Gastrocnemius medialis (tissue), 4 donors: Measurements from ENCODE around the gene CUX1.

ENCODE experiments used
- CTCF ChIP-seq, 5 experiments: fragments of 450-650 bp in 3 of 5; fragments of 200-600 bp in 2 of 5; sonication (generic) in 2 of 5; IDR thresholded peaks in 4 of 5; conservative IDR thresholded peaks in 1 of 5; 1 replicate in 4 of 5; 2 replicates in 1 of 5; pipeline ENCODE4 v1.5.1; 2016 to 2019; ENCODE audit warnings: antibody characterized with exemption in 5 of 5, mild to moderate bottlenecking in 3 of 5, moderate library complexity in 3 of 5
- POLR2A ChIP-seq, 2 donors: fragments of 450-650 bp; IDR thresholded peaks; one replicate each; pipeline ENCODE4 v1.6.1; 2017; ENCODE audit warnings: antibody characterized with exemption in 2 of 2, mild to moderate bottlenecking in 2 of 2, moderate library complexity in 2 of 2

DNA sequence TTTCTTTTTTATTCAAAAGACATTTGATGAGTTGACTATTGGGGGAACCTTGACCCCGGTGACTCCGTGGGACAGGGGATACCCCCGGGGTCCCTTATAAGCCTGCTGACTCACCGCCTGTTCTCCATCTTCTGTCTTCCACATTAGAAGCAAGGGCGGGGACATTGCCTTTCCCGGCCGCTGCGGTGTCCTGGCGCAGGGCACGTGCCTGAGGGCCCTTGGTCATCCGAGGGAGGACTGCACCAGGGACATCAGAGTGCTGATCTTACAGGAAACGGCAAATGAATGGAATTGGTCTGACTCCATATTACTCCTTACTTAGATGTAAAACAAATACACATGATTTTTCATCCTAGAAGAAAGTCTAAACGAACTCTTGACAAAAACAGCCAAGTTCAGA lies 170.1 kb downstream of the CUX1 start:
- TF ChIP-seq CTCF (IDR thresholded peaks at IDR 0.05 in 4 of 5, conservative IDR thresholded peaks at IDR 0.05 in 1 of 5), result no peak
- TF ChIP-seq POLR2A (IDR thresholded peaks at IDR 0.05), result no peak
